Measurements from ENCODE around the gene USP24.
"Not testable (repeated sequence)": the region's sequence is repeated elsewhere in the genome, so short reads cannot be mapped to it uniquely, and the experiment has no call there.

Gene USP24

DNA sequence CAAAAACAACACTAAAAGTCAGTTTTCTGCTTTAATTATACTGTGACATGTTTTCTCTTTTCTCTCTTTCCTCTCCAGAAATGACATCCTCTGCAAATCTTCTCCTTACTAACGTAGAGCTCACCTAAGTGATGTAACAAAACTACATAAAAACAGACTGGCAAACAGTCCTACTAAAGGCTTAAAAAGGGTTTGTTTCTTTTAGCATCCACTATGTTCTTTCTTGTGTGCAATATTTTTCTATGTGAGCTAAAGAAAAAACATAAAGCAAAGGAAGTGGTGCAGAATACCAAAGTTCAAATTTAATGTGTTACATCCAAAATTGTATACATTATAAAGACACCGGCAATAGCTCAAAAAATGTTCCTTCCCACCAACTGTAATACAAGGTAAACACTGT lies 14.5 kb downstream of the USP24 start:
- in situ Hi-C loops (cut with MboI; ENCODE audit: low sequenced_read_pairs): no loop called here

DNA sequence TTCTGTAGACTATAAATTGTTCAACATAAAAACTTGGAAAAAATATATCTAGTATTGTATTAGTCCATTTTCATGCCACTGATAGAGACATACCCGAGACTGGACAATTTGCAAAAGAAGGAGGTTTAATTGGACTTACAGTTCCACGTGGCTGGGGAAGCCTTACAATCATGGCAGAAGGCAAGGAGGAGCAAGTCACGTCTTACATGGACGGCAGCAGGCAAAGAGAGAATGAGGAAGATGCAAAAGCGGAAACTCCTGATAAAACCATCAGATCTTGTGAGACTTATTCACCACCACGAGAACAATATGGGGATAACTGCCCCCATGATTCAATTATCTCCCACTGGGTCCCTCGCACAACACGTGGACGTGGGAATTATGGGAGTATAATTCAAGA lies 15.4 kb downstream of the USP24 start:
- in situ Hi-C loops (cut with MboI; ENCODE audit: low sequenced_read_pairs): not testable (repeated sequence)

DNA sequence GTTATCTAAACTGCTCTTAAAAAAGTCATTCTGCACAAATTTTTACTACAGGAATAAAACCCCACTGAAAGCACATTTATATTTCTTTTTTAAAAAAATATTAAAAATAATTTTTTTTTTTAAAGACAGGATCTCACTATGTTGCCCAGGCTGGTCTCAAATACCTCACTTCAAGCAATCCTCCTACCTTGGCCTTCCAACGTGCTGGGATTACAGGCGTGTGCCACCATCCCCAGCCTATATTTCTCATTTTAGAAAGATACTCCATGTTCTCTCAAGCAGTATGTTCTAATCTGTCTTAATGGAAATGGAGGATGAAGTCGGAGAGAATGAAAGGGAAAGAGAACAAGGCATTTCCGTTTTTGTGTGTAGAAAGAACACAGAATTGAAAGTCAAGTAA lies 17.1 kb downstream of the USP24 start:
- in situ Hi-C loops (cut with MboI; ENCODE audit: low sequenced_read_pairs): no loop called here

DNA sequence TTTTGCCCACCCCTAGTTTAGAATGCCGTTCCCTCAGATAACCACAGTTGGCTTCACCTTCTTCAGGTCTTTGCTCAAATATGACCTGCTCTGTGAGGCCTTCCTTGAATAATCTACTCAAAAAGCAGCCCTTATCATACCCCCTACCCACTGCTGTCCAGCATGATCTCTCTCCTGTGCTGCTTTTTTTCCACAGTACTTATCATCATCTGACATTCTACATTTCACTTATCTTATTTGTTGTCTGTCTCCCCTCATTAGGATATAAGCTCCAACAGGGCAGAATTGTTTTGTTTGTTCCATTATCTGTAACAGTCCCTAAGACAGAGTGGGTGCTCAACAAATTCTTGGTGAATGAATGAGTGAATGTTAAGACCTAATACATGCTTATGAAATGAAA lies 18.1 kb downstream of the USP24 start:
- in situ Hi-C loops (cut with MboI; ENCODE audit: low sequenced_read_pairs): no loop called here

DNA sequence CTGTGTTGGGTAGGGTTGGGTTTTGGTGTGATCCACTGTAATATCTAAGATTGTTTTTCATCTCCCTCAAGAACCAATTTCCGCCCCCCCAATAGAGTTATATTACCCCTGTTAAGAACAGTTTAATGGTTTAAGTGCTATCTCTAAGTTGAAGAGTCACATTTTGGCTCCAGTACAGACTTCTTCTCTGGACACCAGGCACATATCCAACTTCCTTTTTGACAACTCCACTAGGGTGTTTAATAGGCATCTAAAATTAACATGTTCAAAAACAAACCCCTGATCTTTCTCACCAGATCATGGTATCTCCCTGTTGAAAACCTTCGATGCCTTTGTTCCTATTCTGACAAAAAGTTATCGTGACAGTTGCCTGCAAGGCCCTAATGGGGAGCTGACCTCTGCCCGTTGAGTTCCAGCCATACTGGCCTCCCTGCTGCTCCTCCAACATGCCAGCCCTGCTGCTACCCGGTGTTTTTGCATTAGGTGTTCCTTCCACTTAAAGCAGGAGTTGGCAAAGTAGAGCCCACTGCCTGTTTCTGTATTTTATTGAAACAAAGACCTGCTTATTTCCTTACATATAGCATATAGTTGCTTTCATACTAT lies 18.6 kb downstream of the USP24 start:
- in situ Hi-C loops (cut with MboI; ENCODE audit: low sequenced_read_pairs): no loop called here

DNA sequence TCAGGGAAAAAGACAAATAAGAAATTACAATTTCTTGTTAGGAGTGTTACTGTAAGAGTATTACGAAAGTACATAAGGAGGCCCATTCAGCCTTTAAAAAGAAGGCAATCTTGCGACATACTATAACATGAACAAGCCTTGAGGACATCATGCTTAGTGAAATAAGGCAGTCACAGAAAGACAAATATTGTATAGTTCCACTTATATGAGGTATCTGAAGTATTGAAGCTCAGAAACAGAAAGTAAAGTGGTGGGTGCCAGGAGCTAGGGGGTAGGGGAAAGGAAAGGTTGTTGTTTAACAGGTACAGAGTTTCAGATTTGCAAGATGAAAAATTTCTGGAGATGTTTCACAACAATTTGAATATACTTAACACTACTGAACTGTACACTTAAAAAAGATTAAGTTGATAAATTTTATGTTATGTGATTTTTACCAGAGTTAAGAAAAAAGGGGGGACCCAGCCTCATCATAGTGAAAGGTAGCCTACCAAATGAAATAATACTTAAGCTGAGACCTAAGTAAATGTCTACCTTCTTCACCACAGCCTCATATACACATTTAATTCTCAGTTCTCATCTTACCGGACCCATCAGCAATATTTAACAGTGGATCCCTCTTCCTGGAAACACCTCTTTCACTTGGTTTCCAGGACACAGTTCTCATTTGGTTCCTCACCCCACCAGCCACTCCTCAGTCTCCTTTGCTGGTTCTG lies 19.5 kb downstream of the USP24 start:
- in situ Hi-C loops (cut with MboI; ENCODE audit: low sequenced_read_pairs): no loop called here

DNA sequence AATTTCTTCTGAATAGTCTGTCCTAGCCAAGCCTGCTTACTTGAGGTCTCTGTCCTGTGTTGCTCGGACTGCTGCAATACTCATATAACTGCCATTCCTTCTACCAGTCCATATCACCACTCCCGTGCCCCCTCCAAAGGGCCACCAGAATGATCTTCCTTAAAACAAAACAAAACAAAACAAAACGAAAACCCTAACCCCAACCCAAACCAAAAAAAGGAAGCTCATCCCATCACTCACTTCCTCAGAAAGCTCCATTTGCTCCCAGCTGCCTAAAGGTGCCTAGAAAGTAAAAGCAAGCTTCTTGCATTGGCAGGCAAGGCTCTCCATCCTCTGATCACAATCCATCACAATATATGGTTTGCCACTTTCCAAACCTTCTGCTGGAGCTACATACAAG lies 20.3 kb downstream of the USP24 start:
- in situ Hi-C loops (cut with MboI; ENCODE audit: low sequenced_read_pairs): no loop called here

DNA sequence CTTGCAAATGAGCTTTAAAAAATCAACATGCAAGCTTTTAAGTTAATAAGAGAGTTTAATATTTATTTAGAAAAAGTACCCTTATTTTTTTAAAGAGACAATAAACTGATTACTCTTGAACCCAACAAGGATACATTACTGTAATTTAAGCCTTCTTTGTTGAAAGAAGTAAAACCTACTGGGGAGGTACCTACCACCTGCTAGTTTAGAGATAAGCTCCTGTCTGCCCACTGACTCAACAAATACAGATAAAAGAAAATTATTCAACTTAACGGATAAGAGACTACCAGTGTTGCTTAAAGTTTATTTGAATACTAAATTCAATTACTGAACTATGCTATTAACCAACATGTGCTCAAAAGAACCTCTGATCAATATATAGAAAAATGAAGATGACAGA lies 23.1 kb downstream of the USP24 start:
- in situ Hi-C loops (cut with MboI; ENCODE audit: low sequenced_read_pairs): no loop called here

DNA sequence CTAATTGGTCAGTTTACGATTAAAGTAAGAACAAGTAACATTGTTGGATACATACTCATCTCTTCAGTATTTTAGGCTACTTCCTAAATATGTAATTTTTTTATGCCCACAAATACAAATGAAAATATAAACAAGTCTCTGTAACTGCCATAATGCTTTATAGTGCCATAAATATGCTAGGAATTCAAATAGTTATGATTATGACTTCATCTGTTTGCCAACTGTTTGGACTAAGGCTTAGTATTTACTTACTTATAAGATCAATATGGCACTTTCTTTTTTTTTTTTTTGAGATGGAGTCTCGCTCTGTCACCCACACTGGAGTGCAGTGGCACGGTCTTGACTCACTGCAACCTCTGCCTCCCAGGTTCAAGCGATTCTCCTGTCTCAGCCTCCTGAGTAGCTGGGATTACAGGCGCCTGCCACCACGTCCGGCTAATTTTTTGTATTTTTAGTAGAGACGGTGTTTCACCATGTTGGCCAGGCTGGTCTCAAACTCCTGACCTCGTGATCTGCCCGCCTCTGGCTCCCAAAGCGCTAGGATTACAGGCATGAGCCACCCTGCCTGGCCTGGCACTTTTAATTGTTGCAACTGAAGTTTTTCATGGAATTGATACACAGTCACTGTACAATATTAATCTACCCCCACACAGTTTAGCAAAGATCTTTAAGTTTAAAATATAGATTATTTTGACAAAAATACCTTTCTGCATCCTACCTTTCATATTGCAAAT lies 23.8 kb downstream of the USP24 start:
- in situ Hi-C loops (cut with MboI; ENCODE audit: low sequenced_read_pairs): not testable (repeated sequence)

DNA sequence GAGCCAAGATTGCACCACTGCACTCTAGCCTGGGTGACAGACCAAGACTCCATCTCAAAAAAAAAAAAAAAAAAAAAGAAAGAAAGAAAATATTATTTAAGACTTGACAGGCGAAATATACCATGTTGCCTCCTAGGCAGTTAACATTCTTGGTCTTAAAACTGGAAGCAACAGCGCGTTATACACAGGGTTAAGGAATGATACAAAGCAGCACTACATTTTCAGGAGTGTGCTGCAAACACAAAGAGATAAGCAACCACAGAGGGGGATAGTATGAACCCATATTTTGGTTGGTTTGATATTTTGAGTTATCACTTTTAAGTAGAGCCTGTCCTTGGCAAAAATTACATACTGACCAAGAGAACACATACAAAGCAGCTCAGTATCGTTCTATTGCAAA lies 25.1 kb downstream of the USP24 start:
- in situ Hi-C loops (cut with MboI; ENCODE audit: low sequenced_read_pairs): no loop called here

DNA sequence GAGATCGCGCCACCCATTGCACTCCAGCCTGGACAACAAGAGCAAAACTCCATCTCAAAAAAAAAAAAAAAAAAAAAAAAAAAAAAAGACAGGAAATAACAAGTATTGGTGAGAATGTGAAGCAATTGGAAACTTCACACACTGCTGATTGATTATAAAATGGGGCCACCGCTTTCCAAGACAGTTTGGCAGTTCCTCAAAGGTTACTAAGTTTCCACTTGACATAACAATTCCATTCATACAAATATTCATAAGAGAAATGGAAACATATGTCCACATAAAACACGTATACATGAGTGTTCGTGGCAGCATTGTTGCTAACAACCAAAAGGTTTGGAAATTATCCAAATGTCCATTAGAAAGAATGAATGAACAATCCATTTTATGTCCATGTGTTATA lies 26.3 kb downstream of the USP24 start:
- in situ Hi-C loops (cut with MboI; ENCODE audit: low sequenced_read_pairs): no loop called here

DNA sequence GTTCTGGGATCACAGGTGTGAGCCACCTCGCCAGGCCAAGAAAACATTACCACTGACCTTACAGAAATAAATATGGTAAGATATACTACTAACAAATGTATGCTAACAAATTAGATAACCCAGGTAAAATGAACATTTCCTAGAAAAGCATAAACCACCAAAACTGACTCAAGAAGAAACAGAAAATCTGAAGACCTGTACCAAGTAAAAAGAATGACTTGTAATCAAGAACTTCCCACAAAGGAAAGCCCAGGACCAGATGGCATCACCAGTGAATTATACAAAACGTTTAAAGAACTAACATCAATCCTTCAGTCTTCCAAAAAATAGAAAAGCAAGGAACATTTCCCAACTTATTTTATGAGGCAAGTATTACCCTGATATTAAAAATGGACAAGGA lies 29.3 kb downstream of the USP24 start:
- in situ Hi-C loops (cut with MboI; ENCODE audit: low sequenced_read_pairs): no loop called here

DNA sequence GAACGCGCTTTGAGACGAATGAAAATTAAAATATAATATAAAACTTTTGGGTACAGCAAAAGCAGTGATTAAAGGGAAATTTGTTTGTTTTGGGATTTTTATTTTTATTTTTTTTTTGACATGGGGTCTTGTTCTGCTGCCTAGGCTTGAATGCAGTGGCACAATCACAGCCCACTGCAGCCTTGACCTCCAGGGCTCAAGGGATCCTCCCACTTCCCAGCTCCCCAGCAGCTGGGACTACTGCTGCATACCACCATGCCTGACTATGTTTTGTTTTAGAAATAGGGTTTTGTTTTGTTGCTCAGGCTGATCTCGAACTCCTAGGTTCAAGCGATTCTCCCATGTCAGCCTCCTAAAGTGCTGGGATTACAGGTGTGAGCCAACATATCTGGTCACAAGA lies 30.3 kb downstream of the USP24 start:
- in situ Hi-C loops (cut with MboI; ENCODE audit: low sequenced_read_pairs): no loop called here

DNA sequence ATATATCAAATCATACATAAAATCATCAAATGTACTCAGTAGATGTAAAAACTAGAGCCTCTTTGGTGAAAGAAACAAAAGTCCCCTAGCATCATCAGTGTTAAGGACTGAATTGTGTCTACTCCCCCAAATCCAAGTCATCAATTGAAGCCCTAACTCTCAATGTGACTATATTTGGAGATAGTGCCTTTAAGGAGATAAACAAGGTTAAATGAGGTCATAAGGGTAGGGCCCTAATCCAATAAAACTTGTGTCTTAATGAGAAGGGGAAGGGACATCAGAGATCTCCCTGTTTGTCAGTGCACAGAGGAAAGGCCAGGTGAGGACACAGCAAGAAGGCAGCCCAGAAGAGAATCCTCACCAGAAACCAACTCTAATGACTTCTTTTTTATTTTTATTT lies 33.5 kb downstream of the USP24 start:
- in situ Hi-C loops (cut with MboI; ENCODE audit: low sequenced_read_pairs): no loop called here

DNA sequence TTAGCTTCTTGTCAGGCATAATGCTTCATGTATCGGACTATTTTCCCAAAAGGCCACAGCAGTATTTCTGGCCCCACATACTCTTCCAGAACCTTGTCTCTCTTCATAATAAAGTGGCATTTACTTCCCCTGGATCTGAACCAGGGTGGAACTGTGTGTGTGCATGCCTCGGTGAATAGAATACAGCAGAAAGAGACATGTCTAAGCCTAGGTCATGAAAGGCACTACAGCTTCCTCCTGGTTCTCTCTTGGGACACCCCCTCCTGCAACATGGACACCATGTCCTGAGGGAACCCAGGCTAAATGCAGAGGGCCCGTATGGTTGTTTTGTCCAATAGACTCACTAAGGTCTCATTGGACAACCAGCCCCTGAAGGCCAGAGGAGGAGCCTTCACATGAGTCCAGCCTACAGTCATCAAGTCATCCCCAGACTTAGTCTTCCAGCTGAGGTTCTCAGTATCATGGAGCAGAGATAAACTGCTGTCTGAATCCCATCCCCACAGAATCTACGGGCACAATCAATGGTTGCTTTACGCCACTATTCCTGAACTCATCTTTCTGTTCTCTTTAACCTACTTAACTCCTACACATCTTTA lies 35.0 kb downstream of the USP24 start:
- in situ Hi-C loops (cut with MboI; ENCODE audit: low sequenced_read_pairs): no loop called here

DNA sequence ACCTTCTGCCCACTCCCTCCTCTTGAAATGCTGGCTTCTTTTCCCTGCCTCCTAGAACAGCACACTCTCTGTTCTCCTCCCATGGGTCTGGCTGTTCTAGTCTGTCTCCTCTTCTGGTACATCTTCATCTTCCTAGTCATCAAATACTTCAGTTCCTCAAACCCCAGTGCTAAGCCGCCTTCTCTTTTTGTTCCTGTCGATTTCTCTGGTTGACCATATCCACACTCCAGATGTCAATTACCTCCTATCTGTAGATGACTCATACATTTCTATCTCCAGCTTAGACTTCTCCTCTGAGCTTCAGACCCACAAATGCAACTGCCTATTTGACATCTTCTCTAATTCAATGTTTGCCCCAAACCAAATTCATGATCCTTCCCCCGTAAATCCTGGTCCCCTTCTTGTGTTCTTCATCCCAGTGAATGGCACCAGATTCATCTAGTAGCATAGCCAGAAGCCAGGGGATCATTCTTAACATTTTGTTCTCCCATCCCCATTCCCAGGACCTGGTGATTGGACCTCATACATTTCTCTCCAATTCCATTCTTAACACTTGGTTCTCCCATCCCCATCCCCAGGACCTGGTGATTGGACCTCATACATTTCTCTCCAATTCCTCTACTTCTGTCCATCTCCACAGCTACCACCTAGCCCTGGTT lies 35.9 kb downstream of the USP24 start:
- in situ Hi-C loops (cut with MboI; ENCODE audit: low sequenced_read_pairs): no loop called here

DNA sequence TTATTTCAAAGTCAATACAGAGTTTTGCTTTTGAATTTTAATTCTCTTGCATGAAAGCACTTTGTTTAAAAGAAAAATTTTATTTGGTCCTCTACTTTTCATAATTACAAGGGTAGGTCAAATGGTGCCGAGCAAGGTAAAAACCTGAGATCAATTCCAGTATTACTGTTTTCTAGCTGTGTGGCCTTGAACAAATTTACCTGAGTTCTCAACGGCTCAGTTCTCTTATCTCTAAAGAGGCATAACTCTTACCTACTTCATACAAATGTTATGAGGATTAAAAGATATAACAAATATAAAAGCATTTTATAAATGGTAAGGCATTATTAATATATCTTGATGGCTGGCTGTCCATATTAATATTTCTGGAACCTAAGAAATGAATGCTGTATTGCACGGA lies 42.5 kb downstream of the USP24 start:
- in situ Hi-C loops (cut with MboI; ENCODE audit: low sequenced_read_pairs): no loop called here

DNA sequence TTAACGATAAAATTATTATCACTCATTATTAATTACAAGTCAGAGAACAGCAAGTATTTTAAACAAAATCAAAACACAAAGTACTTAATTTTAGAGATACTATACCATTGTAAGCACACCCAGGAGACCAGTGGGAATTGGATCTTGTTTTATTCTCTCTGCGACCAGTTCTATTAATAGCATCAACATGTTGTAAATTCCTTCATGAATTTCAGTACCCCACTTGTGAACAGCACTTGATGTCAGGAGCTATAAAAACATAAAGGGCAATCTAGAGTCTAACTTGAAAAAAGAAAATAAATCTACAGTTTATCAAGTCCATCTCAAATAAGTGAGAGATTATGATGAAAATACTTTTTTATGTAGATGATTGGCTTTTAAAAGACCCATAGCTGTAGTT lies 42.9 kb downstream of the USP24 start:
- in situ Hi-C loops (cut with MboI; ENCODE audit: low sequenced_read_pairs): no loop called here

DNA sequence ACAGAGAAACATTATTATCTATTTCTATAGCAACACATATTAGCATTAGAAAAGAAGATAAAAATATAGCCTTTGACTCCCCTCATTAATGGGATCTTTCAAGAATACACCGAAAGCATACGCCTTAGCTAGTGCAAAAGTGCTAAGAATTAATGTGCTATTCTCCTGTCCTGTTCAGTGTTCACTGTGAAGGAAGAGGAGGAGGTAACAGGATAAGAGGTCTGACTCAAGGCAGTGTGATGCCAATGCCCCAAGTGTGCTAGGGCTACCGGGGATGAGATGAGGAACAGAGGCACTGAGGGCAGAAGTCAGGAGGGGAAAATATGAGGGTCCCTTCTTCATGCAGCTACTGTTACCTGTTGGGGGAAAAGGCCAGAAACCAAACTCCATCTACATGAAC lies 43.5 kb downstream of the USP24 start:
- in situ Hi-C loops (cut with MboI; ENCODE audit: low sequenced_read_pairs): no loop called here

DNA sequence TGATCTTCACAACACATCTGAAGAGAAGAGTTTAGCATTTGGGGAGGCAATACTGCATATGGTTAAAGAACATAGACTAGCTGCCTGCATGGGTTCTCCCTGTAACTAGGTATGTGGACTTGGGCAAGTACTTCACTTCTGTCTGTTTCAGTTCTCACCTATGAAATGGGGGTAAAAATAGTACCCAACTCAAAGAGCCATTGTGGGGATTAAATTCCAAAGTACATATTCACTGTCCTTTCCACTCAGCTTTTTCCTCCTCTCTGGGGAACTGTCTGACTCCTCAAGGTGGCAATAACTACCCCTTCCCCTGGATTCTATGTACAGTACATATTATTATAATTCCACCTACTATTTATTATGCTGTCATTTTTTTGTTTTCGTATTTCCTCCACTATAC lies 44.7 kb downstream of the USP24 start:
- in situ Hi-C loops (cut with MboI; ENCODE audit: low sequenced_read_pairs): no loop called here

DNA sequence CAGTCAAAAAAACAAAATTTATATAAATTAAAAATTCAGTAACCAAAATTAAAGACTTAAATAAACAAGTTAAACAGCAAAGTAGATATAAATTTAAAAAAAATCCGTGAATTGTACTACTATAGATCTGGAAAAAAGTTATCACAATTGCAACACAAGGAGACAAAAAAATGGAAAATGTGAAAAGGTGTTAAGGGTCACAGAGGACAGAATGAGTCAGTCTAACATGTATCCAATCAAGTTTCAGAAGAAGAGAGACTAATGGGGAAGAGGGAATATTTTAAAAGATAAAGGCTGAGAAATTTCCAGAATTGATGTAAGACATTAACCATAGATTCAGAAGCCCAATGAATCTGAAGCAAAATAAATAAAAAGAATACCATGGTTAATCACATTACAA lies 46.0 kb downstream of the USP24 start:
- in situ Hi-C loops (cut with MboI; ENCODE audit: low sequenced_read_pairs): no loop called here
